Fibroblast of skin of abdomen (primary cell): ENCODE measurements around the gene ZBTB32. TPM values are rescaled to one million over a fixed set of nuclear protein-coding genes. Genes with fewer than 3 reads are reported as not detected.
"Not testable (repeated sequence)": the region's sequence is repeated elsewhere in the genome, so short reads cannot be mapped to it uniquely, and the experiment has no call there.

ENCODE experiments used
- DNase-seq: peaks from one replicate; pipeline ENCODE4 v3.0.0-alpha.2; 2013
- polyA plus RNA-seq, 2 experiments: library from polyadenylated mRNA; unstranded; fragments of 120-200 nt; gene quantifications; one replicate each; pipeline ENCODE4 v1.2.1, GENCODE V29; 2013; ENCODE audit not compliant: insufficient read length in 2 of 2

The ZBTB32 gene
- polyA plus RNA-seq (2013, experiment 1 of 2; ENCODE audit: insufficient read length): not detected
- polyA plus RNA-seq (2013, experiment 2 of 2; ENCODE audit: insufficient read length): not detected

DNA sequence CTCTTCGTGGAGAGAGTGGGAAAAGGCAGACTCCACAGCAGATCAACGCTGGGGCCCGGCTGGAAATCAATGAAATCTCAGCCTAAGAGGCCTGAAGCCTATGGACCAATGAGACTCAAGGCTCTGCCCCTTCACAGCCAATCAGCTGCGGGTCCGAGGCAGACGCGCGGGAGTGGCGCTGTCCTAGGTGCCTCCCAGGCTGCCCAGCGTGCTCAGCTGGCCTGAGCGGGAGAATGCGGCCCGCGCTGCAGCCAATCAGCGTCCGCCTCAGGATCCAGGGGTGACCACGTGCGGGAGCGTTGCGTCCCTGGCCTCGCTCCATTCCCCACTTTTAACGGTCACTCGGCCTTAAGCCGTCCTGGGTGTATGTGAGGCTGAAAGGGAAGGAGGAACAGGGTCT, at the start of gene ZBTB32:
ZBTB32 (plus strand) TSS at position 341 of the 400 bp plus-strand sequence. CDS start 10,069 bp downstream, outside the sequence.
- peak; percentile 56 for DNase-seq

- not testable (repeated sequence) for DNase-seq
Measured at GRCh38 chr19:35654828-35655227, 49.5 kb upstream of the ZBTB32 start.

- DNase-seq: no peak
Measured at GRCh38 chr19:35655600-35655999, 48.8 kb upstream of the ZBTB32 start.

- no peak for DNase-seq
Measured at GRCh38 chr19:35656700-35657099, 47.7 kb upstream of the ZBTB32 start.

DNA sequence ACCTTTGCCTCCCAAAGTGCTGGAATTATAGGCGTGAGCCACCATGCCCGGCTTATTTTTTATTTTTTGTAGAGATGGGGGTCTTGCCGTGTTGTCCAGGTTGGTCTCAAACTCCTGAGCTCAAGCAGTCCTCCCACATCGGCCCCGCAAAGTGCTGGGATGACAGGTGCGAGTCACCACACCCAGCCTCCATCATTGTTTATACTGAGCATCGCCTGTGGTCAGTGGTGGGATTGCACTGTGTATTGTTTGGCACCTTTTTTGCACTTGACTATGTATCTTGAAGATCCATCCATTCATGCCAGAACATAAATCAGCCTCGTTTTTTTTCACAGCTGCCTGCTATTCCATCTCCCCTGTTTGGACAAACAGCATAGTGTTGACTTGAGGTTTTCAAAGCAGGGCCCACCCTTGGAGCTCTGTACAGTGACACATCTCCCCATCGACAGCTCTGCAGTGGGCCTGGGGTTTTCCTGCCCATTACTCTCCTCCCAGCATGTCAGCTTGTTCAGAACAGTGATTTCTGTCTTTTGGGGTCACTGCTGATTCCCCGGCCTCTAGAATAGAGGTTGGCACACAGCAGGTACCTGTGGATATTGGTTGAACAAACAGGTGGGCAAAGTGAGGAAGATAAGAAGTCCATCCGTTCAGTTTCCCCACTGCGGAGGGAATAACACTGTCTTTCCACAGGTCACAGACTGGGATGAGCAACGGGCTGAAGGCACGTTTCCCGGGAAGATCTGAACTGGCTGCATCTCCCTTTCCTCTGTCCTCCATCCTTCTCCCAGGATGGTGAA, 46.3 kb upstream of the ZBTB32 start:
- DNase-seq: no peak

DNA sequence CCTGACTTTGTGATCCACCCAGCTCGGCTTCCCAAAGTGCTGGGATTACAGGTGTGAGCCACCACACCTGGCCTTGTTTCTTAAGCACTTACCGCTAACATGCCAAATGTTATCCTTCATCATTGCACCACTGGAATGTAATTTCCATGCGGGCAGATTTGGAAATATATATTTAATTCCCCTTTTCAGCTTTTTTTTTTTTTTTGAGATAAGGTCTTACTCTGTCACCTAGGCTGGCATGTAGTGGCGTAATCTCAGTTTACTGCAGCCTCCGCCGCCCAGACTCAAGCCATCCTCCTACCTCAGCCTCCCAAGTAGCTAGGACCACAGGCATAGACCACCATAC, 42.4 kb upstream of the ZBTB32 start:
- DNase-seq: no peak

GRCh38 chr19:35663981-35664380, 40.4 kb upstream of the ZBTB32 start:
- DNase-seq: no peak

DNA sequence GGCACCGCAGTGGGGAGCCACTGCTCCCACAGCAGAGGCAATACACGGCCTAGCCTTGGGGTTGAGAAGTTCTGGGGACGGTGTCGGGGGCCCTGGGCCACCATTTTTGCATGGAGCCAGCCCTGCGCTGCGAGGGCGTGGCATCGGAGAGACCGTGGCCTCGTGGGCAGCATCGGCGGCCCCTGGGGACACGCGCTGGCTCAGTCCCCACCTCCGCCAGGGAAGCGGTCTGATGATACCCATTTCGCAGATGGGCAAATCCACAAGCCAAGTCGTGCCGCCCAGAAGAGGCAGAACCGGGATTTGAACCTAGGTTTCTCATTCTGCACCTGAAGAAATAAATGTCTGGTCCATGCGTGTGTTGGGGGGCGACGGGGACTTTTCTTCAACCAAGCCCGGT, 39.2 kb upstream of the ZBTB32 start:
- no peak for DNase-seq

DNA sequence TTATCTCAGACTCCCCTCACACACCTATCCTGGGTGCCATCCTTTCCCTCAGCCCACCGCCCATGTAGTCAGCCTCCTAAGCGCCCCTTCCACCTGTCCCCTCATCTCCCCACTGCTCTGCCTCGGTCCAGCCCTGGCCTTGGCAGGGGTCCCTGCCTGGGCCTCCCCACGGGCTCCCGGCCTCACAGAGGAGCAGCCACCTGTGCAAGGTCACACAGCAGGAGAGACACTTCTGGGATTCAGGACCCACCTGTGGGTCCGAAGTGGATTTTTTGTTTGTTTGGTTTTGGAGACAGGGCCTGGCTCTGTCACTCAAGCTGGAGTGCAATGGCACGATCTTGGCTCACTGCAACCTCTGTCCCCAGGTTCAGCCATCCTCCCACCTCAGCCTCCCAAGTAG, 38.8 kb upstream of the ZBTB32 start:
- no peak for DNase-seq

DNA sequence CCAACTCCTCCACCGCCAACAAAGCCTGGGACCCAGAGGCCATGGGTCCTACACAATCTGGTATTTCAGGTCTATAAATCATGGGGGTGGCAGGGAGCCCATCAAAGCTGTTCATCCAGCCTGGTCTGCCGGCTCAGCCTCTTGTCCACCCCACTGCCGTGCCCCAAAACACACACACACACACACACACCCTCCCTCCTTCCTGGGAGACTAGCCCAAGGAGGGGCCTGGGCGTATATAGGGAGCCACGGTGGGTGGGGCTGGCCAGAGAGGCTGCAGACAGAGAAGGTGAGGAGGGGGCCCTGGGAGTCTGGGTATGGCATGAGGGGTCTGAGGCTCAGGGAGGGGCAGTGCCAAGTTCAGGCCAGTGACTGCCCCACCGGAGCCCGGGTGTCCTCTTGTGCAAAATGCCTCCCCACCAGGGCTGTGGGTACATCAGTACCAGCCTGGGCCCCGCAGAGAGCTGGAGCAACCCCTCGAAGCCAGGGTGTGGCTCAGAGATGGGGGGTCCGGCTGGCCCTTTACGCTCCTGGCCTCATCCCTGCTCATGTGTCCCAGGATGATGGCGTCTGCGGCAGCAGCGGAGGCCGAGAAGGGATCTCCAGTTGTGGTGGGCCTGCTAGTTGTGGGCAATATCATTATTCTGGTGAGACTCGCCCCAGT, 38.0 kb upstream of the ZBTB32 start, which contains the start of gene UPK1A:
UPK1A (plus strand) TSS at position 267 of the 663 bp plus-strand sequence; CDS start at position 563, 296 bp downstream.
- no peak for DNase-seq

DNA sequence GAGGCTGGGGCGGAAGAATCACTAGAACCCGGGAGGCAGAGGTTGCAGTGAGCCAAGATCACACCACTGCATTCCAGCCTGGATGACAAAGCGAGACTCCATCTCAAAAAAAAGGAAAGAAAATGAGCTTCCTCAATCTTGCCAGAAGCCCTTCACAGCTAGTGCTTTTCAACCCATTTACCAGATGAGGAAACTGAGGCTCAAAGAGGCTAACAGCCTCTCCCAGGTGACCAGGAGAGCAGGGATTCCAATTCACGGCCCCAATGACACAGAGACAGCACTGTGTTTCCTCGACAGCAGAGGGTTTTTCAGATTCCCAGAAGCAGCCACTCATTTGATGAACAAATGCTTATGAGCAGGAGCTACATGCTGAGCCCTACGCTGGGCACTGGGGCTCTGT, 34.8 kb upstream of the ZBTB32 start:
- no peak for DNase-seq

GRCh38 chr19:35669974-35670373, 34.4 kb upstream of the ZBTB32 start:
- DNase-seq: no peak

GRCh38 chr19:35670686-35671085, 33.7 kb upstream of the ZBTB32 start:
- DNase-seq: no peak

- no peak for DNase-seq
Measured at GRCh38 chr19:35671818-35672217, 32.5 kb upstream of the ZBTB32 start.

DNA sequence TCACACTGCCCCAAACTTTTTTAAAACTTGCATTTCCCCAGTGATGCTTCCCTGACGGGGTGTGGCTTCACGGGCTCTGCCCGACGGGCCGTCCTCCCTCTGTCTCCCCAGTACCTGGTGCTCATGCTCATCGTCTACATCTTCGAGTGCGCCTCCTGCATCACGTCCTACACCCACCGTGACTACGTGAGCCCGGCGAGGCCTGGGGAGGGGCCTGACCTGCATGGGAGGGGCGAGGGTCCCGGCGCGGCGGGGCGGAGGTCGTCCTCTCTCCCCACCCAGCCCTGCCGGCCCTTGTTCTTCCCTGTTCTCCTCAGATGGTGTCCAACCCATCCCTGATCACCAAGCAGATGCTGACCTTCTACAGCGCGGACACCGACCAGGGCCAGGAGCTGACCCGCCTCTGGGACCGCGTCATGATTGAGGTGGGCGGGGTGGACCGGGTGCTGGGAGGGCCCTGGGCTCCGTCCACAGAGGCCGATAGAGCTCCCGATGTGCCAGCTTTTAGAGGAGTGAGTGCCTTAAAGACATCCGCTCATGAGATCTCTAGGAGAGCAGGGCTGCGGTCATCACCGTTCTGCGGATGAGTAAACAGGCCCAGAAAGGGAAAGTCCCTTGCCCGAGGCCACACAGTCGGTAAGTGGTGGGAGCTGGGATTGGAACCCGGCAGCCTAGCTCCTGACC, 31.1 kb upstream of the ZBTB32 start:
- peak; percentile 11 for DNase-seq

- DNase-seq: no peak
Measured at GRCh38 chr19:35675589-35676140, 28.7 kb upstream of the ZBTB32 start.

DNA sequence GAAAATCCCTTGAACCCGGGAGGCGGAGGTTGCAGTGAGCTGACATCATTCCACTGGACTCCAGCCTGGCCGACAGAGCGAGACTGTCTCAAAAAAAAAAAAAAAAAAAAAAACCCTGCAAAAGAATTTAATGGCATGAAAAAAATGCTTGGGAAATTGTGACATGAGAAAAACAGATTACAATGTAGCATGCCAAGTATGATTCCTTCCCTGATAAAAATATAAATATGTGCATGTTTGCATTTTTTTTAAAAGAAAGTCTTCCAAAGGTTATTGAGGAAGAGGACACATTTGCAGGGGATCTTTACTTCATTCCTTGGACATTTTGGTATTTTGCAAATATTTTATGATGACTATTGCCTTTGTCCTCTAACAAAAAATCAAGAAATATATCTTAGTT, 14.5 kb upstream of the ZBTB32 start:
- peak; percentile 9 for DNase-seq

- DNase-seq: not testable (repeated sequence)
Measured at GRCh38 chr19:35691106-35691505, 13.3 kb upstream of the ZBTB32 start.

DNA sequence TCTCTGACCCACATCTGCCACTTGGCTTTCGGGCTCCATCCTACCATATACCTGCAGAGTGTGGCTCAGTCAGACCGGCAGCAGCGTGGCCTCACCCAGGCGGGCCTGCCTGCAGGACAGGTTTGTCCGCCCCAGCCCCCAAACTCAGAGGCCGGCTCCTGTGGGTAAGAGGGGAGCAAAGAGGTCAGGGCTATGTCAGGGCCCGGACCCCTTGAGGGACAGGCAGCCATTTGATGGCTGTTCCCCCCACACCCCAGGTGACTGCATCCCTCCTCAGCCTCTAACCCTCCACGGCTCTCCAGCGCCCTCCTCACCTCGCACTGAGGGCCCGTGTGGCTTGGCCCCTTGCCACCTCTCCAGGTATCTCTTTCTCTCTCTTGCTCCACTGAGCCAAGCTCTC, 12.3 kb upstream of the ZBTB32 start:
- no peak for DNase-seq

DNA sequence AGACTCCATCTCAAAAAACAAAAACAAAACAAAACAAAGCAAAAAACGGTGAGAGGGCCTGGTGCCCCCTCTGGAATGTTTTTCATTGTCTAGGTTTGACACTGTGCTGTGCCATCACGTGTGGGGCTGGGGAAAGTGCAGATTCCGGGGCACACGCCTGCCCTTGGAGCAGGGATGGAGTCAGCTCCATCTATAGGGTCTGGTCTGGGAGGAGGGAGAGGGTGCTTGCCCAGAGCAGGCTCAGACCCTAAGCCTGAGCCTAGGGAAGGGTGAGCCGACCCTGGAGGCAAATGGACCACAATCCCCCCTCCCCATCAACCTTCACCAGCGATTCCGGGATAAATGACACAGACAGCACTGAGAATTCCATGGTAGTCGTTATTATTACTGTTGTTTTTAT, 10.9 kb upstream of the ZBTB32 start:
- no peak for DNase-seq

GRCh38 chr19:35693835-35694599, 10.3 kb upstream of the ZBTB32 start:
- peak; percentile 82 for DNase-seq

DNA sequence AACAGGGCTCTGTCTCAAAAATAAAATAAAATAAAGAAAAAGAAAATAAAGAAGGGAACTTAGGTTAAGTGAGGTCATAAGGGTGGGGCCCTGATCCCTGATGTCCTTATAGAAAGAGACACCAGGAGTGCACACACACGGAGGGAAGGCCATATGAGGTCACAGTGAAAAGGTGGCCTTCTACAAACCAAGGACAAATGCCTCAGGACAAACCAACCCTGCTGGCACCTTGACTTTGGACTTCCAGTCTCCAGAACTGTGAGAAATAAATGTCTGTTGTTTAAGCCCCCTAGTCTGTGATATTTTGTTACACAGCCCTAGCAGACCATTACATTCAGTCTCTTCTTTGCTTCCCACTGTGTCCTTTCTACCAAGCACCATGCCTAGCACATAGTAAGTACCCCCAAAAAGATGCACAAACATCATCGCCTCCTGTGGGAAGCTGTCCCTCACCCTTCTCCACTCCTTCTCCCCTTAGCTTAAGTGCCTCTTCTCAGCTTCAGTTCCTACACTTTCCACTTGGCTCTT, 8.4 kb upstream of the ZBTB32 start:
- no peak for DNase-seq
